Gastrocnemius medialis (tissue), 4 donors: Measurements from ENCODE around the gene DPPA2. TPM values are rescaled to one million over a fixed set of nuclear protein-coding genes. Genes with fewer than 3 reads are reported as not detected.

Source experiments
- ATAC-seq, 2 donors: fragments of 150-250 bp; one replicate each; pipeline ENCODE4 v1.9.1; 2016
- DNase-seq, 2 donors: peaks; one replicate each; pipeline ENCODE4 v3.0.0-alpha.2; 2019
- H3K27ac ChIP-seq, 4 donors: fragments of 200-600 bp; sonication (generic); 1 replicate in 1 of 4; 2 replicates in 3 of 4; pipeline ENCODE4 v1.5.1; 2016 to 2018; ENCODE audit warnings: mild to moderate bottlenecking in 2 of 4, moderate library complexity in 1 of 4
- H3K27me3 ChIP-seq, 3 donors: fragments of 200-600 bp; sonication (generic) in 2 of 3; 1 replicate in 1 of 3; 2 replicates in 2 of 3; pipeline versions ENCODE4 v1.5.1 to v1.6.0; 2016 to 2019; ENCODE audit warnings: mild to moderate bottlenecking in 1 of 3, moderate library complexity in 1 of 3
- H3K36me3 ChIP-seq, 2 donors: fragments of 200-600 bp; sonication (generic) in 1 of 2; one replicate each; pipeline ENCODE4 v1.5.1; 2017 to 2018
- H3K4me1 ChIP-seq, 2 donors: fragments of 200-600 bp; sonication (generic) in 1 of 2; one replicate each; pipeline ENCODE4 v1.5.1; 2016 to 2017; ENCODE audit warnings: mild to moderate bottlenecking in 2 of 2
- H3K4me3 ChIP-seq, 4 donors: fragments of 200-600 bp; sonication (generic) in 3 of 4; 1 replicate in 1 of 4; 2 replicates in 3 of 4; pipeline ENCODE4 v1.5.1; 2016 to 2019; ENCODE audit warnings: mild to moderate bottlenecking in 2 of 4
- H3K9me3 ChIP-seq, 3 donors: fragments of 200-600 bp; sonication (generic) in 2 of 3; 1 replicate in 1 of 3; 2 replicates in 2 of 3; pipeline ENCODE4 v1.5.1; 2016 to 2019
- POLR2A ChIP-seq, 2 donors: fragments of 450-650 bp; IDR thresholded peaks; one replicate each; pipeline ENCODE4 v1.6.1; 2017; ENCODE audit warnings: antibody characterized with exemption in 2 of 2, mild to moderate bottlenecking in 2 of 2, moderate library complexity in 2 of 2
- in situ Hi-C, 4 donors: fragments of 200-750 bp; cut with MboI; loops; one replicate each; pipeline versions ENCODE4 v1.15.0 to v1.8.0; 2017; ENCODE audit warnings: low sequenced_read_pairs in 4 of 4
- intact Hi-C: fragments of 100-400 bp; cut with DNase I; formaldehyde crosslinking; loops from one replicate; pipeline ENCODE4 v1.15.1; 2023; ENCODE audit warnings: low total_unique reads
- total RNA-seq, 4 donors: library from RNA; depleted of rRNA; stranded (reverse); fragments of >200 nt; gene quantifications; one replicate each; pipeline versions ENCODE4 v1.1.0 to v1.2.3, GENCODE V29; 2016
- TF ChIP-seq, protein P1 (sequence below), 5 experiments: fragments of 450-650 bp in 3 of 5; fragments of 200-600 bp in 2 of 5; sonication (generic) in 2 of 5; IDR thresholded peaks in 4 of 5; conservative IDR thresholded peaks in 1 of 5; 1 replicate in 4 of 5; 2 replicates in 1 of 5; pipeline ENCODE4 v1.5.1; 2016 to 2019; ENCODE audit warnings: antibody characterized with exemption in 5 of 5, mild to moderate bottlenecking in 3 of 5, moderate library complexity in 3 of 5

DPPA2 gene
- total RNA-seq, 4 donors from 2014 or later = not detected

- no peaks in the 10 kb centered on the region for H3K36me3 ChIP-seq
- H3K9me3 ChIP-seq = no peaks in the 10 kb centered on the region
- TF ChIP-seq, protein P1, sequence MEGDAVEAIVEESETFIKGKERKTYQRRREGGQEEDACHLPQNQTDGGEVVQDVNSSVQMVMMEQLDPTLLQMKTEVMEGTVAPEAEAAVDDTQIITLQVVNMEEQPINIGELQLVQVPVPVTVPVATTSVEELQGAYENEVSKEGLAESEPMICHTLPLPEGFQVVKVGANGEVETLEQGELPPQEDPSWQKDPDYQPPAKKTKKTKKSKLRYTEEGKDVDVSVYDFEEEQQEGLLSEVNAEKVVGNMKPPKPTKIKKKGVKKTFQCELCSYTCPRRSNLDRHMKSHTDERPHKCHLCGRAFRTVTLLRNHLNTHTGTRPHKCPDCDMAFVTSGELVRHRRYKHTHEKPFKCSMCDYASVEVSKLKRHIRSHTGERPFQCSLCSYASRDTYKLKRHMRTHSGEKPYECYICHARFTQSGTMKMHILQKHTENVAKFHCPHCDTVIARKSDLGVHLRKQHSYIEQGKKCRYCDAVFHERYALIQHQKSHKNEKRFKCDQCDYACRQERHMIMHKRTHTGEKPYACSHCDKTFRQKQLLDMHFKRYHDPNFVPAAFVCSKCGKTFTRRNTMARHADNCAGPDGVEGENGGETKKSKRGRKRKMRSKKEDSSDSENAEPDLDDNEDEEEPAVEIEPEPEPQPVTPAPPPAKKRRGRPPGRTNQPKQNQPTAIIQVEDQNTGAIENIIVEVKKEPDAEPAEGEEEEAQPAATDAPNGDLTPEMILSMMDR (IDR thresholded peaks at IDR 0.05 in 4 of 5, conservative IDR thresholded peaks at IDR 0.05 in 1 of 5) = no peak
- TF ChIP-seq POLR2A (IDR thresholded peaks at IDR 0.05) = no peak
- no peak for ATAC-seq
- in situ Hi-C loops (no loop called here), intact Hi-C loops (no loop called here)
- DNase-seq = no peak
- H3K27me3 ChIP-seq = no peaks in the 10 kb centered on the region
- no peak overlapping the region for H3K4me3 ChIP-seq
- H3K4me1 ChIP-seq = no peaks in the 10 kb centered on the region
- H3K27ac ChIP-seq = no peak overlapping the region
Observed at GRCh38 chr3:109338322-109338721, 22.0 kb upstream of the DPPA2 start.

- H3K4me3 ChIP-seq = peak within 1 kb of the TSS in 1 of 4 donors; percentile 15
- no peaks in the 10 kb centered on the region for H3K27me3 ChIP-seq
- in situ Hi-C loops = no loop called here
- DNase-seq = no peak
- TF ChIP-seq POLR2A (IDR thresholded peaks at IDR 0.05) = no peak
- TF ChIP-seq, protein P1 (IDR thresholded peaks at IDR 0.05 in 4 of 5, conservative IDR thresholded peaks at IDR 0.05 in 1 of 5) = no peak
- no peaks in the 10 kb centered on the region for H3K36me3 ChIP-seq
- no peak for ATAC-seq
- H3K9me3 ChIP-seq = no peaks in the 10 kb centered on the region
- H3K27ac ChIP-seq = no peak within 1 kb of the TSS
- H3K4me1 ChIP-seq = no peaks in the 10 kb centered on the region
- intact Hi-C loops = no loop called here
Observed at GRCh38 chr3:109337393-109337792, 21.1 kb upstream of the DPPA2 start, which contains the start of gene DPPA4. Gene DPPA4 (minus strand): TSS chr3:109337546. CDS start chr3:109337517, 29 bp downstream.

GRCh38 chr3:109336291-109336861 is 20.1 kb upstream of the DPPA2 start:
- no peak for DNase-seq
- H3K4me1 ChIP-seq = no peaks in the 10 kb centered on the region
- intact Hi-C loops = no loop called here
- in situ Hi-C loops = no loop called here
- no peaks in the 10 kb centered on the region for H3K36me3 ChIP-seq
- no peaks in the 10 kb centered on the region for H3K27me3 ChIP-seq
- ATAC-seq = no peak
- no peak overlapping the region for H3K27ac ChIP-seq
- no peaks in the 10 kb centered on the region for H3K9me3 ChIP-seq
- peak overlapping the region in 1 of 4 donors; percentile 15 for H3K4me3 ChIP-seq
- TF ChIP-seq, protein P1 (IDR thresholded peaks at IDR 0.05 in 4 of 5, conservative IDR thresholded peaks at IDR 0.05 in 1 of 5) = no peak
- TF ChIP-seq POLR2A (IDR thresholded peaks at IDR 0.05) = no peak

GRCh38 chr3:109334572-109334971 is 18.3 kb upstream of the DPPA2 start:
- DNase-seq = no peak
- H3K27me3 ChIP-seq = no peaks in the 10 kb centered on the region
- H3K27ac ChIP-seq = no peak overlapping the region
- in situ Hi-C loops (no loop called here), intact Hi-C loops (no loop called here)
- TF ChIP-seq, protein P1 (IDR thresholded peaks at IDR 0.05 in 4 of 5, conservative IDR thresholded peaks at IDR 0.05 in 1 of 5) = no peak
- TF ChIP-seq POLR2A (IDR thresholded peaks at IDR 0.05) = no peak
- ATAC-seq = no peak
- H3K36me3 ChIP-seq = no peaks in the 10 kb centered on the region
- H3K4me3 ChIP-seq = no peak overlapping the region
- H3K9me3 ChIP-seq = no peaks in the 10 kb centered on the region
- H3K4me1 ChIP-seq = no peaks in the 10 kb centered on the region

- in situ Hi-C loops = no loop called here
- TF ChIP-seq, protein P1 (IDR thresholded peaks at IDR 0.05 in 4 of 5, conservative IDR thresholded peaks at IDR 0.05 in 1 of 5) = no peak
- H3K4me3 ChIP-seq = no peak overlapping the region
- H3K27me3 ChIP-seq = no peaks in the 10 kb centered on the region
- no peaks in the 10 kb centered on the region for H3K36me3 ChIP-seq
- DNase-seq = no peak
- intact Hi-C loops = no loop called here
- no peaks in the 10 kb centered on the region for H3K9me3 ChIP-seq
- H3K27ac ChIP-seq = no peak overlapping the region
- no peak for ATAC-seq
- no peaks in the 10 kb centered on the region for H3K4me1 ChIP-seq
Observed at GRCh38 chr3:109331692-109332091, 15.4 kb upstream of the DPPA2 start.
